Ovary (tissue), 3 donors: ENCODE results near the gene PSMD11.

Source experiments
- CTCF ChIP-seq, 3 donors: fragments of 450-650 bp in 2 of 3; fragments of 200-600 bp in 1 of 3; IDR thresholded peaks; one replicate each; pipeline versions ENCODE4 v1.5.1 to v1.8.0; 2016 to 2022; ENCODE audit warnings: antibody characterized with exemption in 3 of 3, mild to moderate bottlenecking in 1 of 3
- EP300 ChIP-seq: sonication (generic); formaldehyde crosslinking; IDR thresholded peaks from one replicate; pipeline ENCODE4 v1.6.1; 2017; ENCODE audit warnings: antibody characterized with exemption
- POLR2A ChIP-seq: fragments of 450-650 bp; IDR thresholded peaks from one replicate; pipeline ENCODE4 v1.6.1; 2017; ENCODE audit warnings: antibody characterized with exemption, mild to moderate bottlenecking, moderate library complexity
- donor health status: DM: no; HTN: no; CAD: no.

GRCh38 chr17:32492264-32492589, 47.9 kb downstream of the PSMD11 start:
- TF ChIP-seq CTCF (IDR thresholded peaks at IDR 0.05) (no peak), POLR2A (no peak), EP300 (no peak)
